Daoy (cell line): ENCODE data around the gene MTA1. TPM values are rescaled to one million over a fixed set of nuclear protein-coding genes. Genes with fewer than 3 reads are reported as not detected.
A peak's percentile ranks its signal among the peaks of the same experiment; 100 is the strongest.

Experiments used
- DNase-seq: peaks from one replicate; pipeline ENCODE4 v3.0.0-alpha.2; 2015; ENCODE audit warnings: low read depth
- total RNA-seq: library from RNA; depleted of rRNA; stranded (reverse); fragments of >200 nt; shearing (Covaris generic); gene quantifications from 2 replicates; pipeline ENCODE4 v1.2.3, GENCODE V29; 2014

MTA1 gene
- total RNA-seq, 1 experiment from 2014 or later, result 37.9 TPM

GRCh38 chr14:105460616-105461015 lies 41.0 kb downstream of the MTA1 start:
- no peak for DNase-seq

GRCh38 chr14:105461903-105462302 lies 42.3 kb downstream of the MTA1 start:
- no peak for DNase-seq

GRCh38 chr14:105464501-105464900 lies 44.9 kb downstream of the MTA1 start:
- DNase-seq, result no peak

- peak; percentile 45 for DNase-seq
Measured at GRCh38 chr14:105465209-105466031, 45.8 kb downstream of the MTA1 start.

- no peak for DNase-seq
Measured at GRCh38 chr14:105466531-105467248, 47.1 kb downstream of the MTA1 start.

- no peak for DNase-seq
Measured at GRCh38 chr14:105467249-105467941, 47.8 kb downstream of the MTA1 start.

- no peak for DNase-seq
Measured at GRCh38 chr14:105467942-105468471, 48.4 kb downstream of the MTA1 start.

- DNase-seq, result no peak
Measured at GRCh38 chr14:105468621-105469241, 49.1 kb downstream of the MTA1 start.

GRCh38 chr14:105469456-105470349 lies 50.1 kb downstream of the MTA1 start:
- DNase-seq, result no peak

GRCh38 chr14:105470350-105471296 lies 51.0 kb downstream of the MTA1 start:
- no peak for DNase-seq

GRCh38 chr14:105471297-105471821 lies 51.7 kb downstream of the MTA1 start:
- no peak for DNase-seq

- no peak for DNase-seq
Measured at GRCh38 chr14:105471823-105472485, 52.3 kb downstream of the MTA1 start.

GRCh38 chr14:105472486-105472991 lies 52.9 kb downstream of the MTA1 start:
- DNase-seq, result no peak

- no peak for DNase-seq
Measured at GRCh38 chr14:105473033-105473676, 53.5 kb downstream of the MTA1 start.

GRCh38 chr14:105473677-105474482 lies 54.3 kb downstream of the MTA1 start:
- DNase-seq, result peak; percentile 94

- DNase-seq, result peak; percentile 75
Measured at GRCh38 chr14:105474483-105475268, 55.0 kb downstream of the MTA1 start, which contains the start of gene CRIP2. Gene CRIP2 (plus strand): TSS chr14:105474821. CDS start chr14:105474863, 42 bp downstream.
